DMS53 (cell line): ENCODE measurements around the gene ATP6V0D1.

Source experiments
- DNase-seq: peaks from one replicate; lab custom pipeline; 2025; lab: John Stamatoyannopoulos, UW

The ATP6V0D1 gene

GRCh38 chr16:67445441-67445912 is 35.5 kb downstream of the ATP6V0D1 start:
- DNase-seq = no peak

- no peak for DNase-seq
Measured at GRCh38 chr16:67445126-67445426, 35.9 kb downstream of the ATP6V0D1 start.

GRCh38 chr16:67444259-67445125 is 36.5 kb downstream of the ATP6V0D1 start:
- DNase-seq = no peak

GRCh38 chr16:67443265-67443664 is 37.7 kb downstream of the ATP6V0D1 start:
- no peak for DNase-seq

GRCh38 chr16:67442581-67443255 is 38.2 kb downstream of the ATP6V0D1 start:
- DNase-seq = no peak

- peak; percentile 17 for DNase-seq
Measured at GRCh38 chr16:67441907-67442306, 39.0 kb downstream of the ATP6V0D1 start.

- peak; percentile 91 for DNase-seq
Measured at GRCh38 chr16:67441271-67441753, 39.6 kb downstream of the ATP6V0D1 start.

GRCh38 chr16:67438824-67439393 is 42.0 kb downstream of the ATP6V0D1 start:
- no peak for DNase-seq

- no peak for DNase-seq
Measured at GRCh38 chr16:67438098-67438791, 42.7 kb downstream of the ATP6V0D1 start.

GRCh38 chr16:67437513-67437912 is 43.4 kb downstream of the ATP6V0D1 start:
- DNase-seq = no peak

GRCh38 chr16:67436640-67437193 is 44.2 kb downstream of the ATP6V0D1 start:
- no peak for DNase-seq

- DNase-seq = no peak
Measured at GRCh38 chr16:67435758-67436164, 45.2 kb downstream of the ATP6V0D1 start.

- DNase-seq = no peak
Measured at GRCh38 chr16:67433131-67433719, 47.7 kb downstream of the ATP6V0D1 start.

- no peak for DNase-seq
Measured at GRCh38 chr16:67432506-67432890, 48.5 kb downstream of the ATP6V0D1 start.

- DNase-seq = no peak
Measured at GRCh38 chr16:67431775-67432505, 49.0 kb downstream of the ATP6V0D1 start.

GRCh38 chr16:67430977-67431774 is 49.8 kb downstream of the ATP6V0D1 start, which contains the start of gene HSD11B2:
Gene HSD11B2 (plus strand): TSS chr16:67431121. CDS start chr16:67431249, 128 bp downstream.
- peak; percentile 85 for DNase-seq

GRCh38 chr16:67430504-67430976 is 50.4 kb downstream of the ATP6V0D1 start:
- DNase-seq = peak; percentile 75

- DNase-seq = no peak
Measured at GRCh38 chr16:67429799-67430503, 51.0 kb downstream of the ATP6V0D1 start.
